ENCODE measurements around the gene MMP15.
A peak's percentile ranks its signal among the peaks of the same experiment; 100 is the strongest.
"Not testable (repeated sequence)": the region's sequence is repeated elsewhere in the genome, so short reads cannot be mapped to it uniquely, and the experiment has no call there.

Gene MMP15

GRCh38 chr16:58025351-58026138 lies at the start of gene MMP15:
Gene MMP15, plus strand, starts transcription at chr16:58025754. Its CDS starts 597 bp downstream, at chr16:58026351.
- peak; percentile 71 for DNase-seq

GRCh38 chr16:57976331-57976796 lies 49.2 kb upstream of the MMP15 start:
- DNase-seq, result no peak

- DNase-seq, result no peak
Measured at GRCh38 chr16:57977418-57978069, 48.0 kb upstream of the MMP15 start.

DNA sequence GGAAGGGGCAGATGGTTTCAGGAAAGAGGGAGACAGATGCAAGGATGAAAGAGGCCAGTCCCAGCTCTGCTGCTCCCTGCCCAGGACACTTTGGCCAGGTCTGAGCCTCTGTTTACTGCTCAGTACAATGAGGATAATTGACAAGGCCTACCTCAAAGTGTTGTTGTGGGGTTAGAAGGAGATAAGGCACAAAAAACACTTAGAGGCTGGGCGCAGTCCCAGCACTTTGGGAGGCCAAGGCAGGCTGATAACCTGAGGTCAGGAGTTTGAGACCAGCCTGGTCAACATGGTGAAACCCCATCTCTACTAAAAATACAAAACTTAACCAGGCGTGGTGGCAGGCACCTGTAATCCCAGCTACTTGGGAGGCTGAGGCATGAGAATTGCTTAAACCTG lies 47.5 kb upstream of the MMP15 start:
- not testable (repeated sequence) for DNase-seq

- no peak for DNase-seq
Measured at GRCh38 chr16:57979006-57979585, 46.5 kb upstream of the MMP15 start.

GRCh38 chr16:57981636-57982035 lies 43.9 kb upstream of the MMP15 start:
- DNase-seq, result no peak

DNA sequence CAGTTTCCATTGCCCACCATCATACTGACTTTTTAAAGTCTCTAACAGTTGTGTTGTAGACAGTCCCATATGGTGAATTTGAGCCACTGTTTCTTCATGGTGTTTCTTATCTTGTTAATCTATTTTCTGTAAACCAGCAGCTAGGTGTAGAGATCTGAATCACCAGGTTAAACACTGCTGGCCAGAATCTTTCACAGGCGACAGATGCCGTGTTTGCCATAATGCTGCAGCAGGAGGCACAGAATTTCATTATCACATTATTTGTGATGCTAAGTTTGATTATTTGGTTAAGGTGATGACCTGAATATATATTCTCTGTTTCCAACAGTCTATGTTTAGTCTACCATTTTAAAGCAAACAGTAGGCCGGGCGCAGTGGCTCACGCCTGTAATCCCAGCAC lies 43.2 kb upstream of the MMP15 start:
- DNase-seq, result no peak

- DNase-seq, result peak; percentile 52
Measured at GRCh38 chr16:57984443-57985203, 40.9 kb upstream of the MMP15 start.

DNA sequence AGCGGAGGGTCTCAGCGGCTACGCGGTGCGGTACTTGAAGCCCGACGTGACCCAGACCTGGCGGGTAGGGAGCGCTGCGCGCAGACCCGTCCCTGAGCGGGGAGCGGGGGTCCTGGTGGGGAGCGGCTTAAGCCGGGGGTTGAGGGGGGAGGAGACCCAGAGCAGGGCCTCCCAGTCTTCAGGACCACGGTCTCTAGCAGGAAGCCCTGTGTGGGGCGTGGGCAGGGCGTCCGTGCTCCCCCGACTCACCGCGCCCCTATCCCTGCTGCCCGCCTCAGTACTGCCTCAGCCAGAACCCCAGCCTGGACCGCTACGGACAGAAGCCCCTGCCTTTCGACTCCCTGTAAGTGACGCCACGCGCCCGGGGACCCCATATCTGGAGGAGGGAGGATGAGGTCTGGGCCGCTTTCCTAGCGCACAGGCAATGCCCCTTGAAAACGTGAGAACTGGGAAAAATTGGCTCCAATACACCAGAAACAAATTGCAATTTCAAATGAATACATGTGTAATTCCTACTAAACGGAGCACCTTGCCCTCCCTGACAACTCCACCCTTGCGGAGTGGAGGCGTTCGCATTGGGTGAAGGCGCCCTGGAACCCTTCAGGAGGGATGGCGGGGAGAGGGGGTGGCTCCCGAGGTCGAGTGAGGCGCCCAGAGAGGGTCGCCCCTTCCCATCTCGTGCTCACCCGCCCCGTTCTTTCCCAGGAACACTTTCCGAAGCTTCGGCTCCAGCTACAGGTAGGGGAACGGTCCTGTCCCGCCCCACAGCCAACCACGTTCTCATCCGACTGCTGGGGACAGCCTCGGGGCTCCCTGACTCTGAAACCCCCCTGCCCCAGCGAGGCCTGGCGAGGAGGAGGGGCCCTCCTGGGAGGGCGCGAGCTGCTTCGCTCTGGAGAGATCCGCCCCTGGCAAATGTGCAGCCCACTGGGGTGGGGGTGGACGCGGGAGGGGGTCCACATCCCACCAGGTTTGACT lies 40.1 kb upstream of the MMP15 start:
- no peak for DNase-seq

GRCh38 chr16:57986196-57986595 lies 39.4 kb upstream of the MMP15 start:
- DNase-seq, result no peak

- DNase-seq, result no peak
Measured at GRCh38 chr16:57987441-57988177, 37.9 kb upstream of the MMP15 start.

DNA sequence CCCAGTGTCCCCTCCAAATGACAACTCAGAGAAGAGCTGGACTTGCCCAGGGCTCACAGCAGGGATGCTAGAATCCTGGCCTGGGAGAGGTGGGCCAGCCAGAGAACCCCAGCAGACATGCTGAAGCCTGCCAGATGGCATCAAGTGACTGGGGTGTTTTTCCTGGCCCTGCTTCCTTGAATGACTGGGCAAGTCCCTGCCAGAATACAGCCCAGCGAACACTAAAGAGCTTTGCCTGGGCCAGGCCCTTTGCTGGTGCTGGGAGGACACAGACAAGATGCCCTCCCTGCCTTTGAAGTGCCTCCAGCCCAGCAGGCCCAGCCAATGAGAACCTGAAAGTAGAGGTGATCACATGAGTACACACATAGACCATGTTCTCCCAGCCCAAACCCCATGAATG lies 36.6 kb upstream of the MMP15 start:
- DNase-seq, result no peak

GRCh38 chr16:57991551-57992059 lies 33.9 kb upstream of the MMP15 start:
- DNase-seq, result no peak

- DNase-seq, result no peak
Measured at GRCh38 chr16:57992084-57992483, 33.5 kb upstream of the MMP15 start.

DNA sequence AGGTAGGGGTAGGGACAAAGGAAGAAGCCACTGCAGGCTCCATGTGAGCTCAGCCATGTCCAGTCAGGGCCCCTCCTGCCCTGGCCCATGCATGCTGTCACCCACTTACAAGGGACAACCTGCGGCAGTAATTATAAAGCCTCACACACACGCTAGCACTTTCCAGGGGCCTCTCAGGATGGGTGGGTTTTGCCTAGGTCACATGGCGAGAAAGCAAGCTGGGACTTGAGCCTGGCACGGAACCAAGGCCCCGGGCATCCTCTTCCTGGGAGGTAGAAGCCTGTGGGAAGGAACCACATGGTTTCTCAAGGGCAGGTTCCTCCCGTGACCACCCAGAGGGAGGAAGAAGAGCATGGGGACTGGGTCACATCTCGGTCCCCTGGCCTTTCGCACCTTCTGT lies 32.1 kb upstream of the MMP15 start:
- no peak for DNase-seq

GRCh38 chr16:57993897-57994296 lies 31.7 kb upstream of the MMP15 start:
- no peak for DNase-seq

GRCh38 chr16:57994361-57994760 lies 31.2 kb upstream of the MMP15 start:
- no peak for DNase-seq

GRCh38 chr16:57994778-57995177 lies 30.8 kb upstream of the MMP15 start:
- DNase-seq, result no peak

DNA sequence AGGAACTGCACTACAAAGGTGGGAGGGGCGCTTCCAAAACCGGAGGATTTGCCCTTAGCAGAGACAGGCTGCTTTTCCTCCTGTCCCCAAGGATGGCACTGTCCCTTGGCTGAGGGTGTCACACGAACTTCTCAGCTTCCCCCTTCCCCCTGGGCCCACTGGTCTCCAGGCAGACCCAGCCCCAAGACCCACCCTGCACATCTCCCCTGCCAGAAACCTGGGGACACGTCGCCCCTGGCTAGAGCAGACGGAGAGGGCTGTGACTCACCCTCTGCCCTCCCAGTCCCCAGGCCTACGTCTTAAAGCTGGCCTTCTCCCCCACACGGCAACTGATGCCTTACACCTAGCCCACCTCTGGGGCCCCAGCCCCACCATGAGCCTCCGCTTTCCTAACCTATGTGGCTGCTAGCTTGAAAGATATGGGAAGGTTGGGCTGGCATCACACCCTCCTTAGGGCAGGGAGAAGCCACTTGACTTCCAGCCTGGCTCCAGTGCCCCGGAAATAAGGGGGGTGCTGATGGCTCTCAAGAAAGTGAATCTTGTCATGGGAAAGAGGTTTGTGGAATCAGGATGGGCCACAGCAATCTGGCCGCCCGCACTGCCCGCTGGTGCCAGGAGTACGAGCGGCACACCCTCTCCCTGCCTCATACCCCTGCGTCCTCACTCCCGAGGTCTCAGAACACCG lies 29.7 kb upstream of the MMP15 start:
- DNase-seq, result no peak

DNA sequence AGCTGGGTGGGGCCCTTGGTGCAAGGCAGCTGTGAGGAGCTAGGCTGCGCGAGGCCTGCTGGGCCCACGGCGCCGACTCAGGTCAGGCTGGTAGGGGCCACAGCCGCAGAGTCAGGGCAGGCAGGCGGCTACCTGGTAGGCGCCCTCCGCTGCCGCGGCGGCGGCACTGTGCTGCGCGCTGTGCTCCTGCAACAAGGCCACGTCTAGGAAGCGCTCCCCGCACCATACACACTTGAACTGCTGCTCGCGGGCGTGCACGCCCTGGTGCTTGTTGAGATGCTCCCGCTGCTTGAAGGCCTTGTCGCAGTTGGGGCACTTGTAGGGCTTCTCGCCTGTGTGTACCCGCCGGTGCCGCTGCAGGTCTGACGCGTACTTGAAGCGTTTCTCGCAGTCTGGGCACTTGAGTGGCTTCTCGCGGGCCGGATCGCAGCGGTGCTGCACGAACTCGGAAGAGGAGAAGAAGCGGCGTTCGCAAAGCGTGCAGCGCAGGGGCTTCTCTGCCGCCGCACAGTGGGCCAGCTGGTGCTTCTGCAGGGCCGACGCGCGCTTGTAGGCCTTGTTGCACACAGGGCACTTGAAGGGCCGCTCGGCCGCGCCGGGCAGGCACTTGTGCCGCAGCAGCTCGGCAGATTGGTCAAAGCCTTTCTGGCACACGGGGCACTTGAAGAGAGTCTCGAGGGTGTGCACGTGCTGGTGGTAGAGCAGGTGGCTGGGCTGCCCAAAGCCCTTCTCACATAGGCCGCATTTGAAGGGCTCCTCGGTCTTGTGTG lies 29.0 kb upstream of the MMP15 start:
- DNase-seq, result no peak

Measured in NCI-H526 treated with DMSO at 0.1 percent for 48 hours (cell line).